ENCODE measurements around the gene DKK2.

DNA sequence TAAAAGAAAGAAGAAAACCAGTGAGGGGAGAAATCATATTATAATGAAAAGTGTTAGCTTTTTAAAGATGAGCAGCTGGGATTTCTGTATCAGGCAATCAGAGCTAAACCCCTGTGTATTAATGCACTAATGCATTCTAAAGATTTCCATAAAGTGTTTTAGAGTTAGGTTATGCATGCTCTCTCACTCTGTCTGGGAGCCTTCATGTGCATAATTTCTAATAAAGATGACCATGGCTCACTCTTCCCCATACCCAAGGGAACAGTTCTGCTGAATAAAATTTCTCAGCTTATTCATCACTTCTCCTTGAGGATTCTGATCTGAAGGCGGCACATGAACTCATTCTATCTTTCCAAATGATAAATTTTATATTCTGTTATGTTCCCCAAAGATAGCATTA lies 129.4 kb downstream of the DKK2 start:
- TF ChIP-seq, protein P1, sequence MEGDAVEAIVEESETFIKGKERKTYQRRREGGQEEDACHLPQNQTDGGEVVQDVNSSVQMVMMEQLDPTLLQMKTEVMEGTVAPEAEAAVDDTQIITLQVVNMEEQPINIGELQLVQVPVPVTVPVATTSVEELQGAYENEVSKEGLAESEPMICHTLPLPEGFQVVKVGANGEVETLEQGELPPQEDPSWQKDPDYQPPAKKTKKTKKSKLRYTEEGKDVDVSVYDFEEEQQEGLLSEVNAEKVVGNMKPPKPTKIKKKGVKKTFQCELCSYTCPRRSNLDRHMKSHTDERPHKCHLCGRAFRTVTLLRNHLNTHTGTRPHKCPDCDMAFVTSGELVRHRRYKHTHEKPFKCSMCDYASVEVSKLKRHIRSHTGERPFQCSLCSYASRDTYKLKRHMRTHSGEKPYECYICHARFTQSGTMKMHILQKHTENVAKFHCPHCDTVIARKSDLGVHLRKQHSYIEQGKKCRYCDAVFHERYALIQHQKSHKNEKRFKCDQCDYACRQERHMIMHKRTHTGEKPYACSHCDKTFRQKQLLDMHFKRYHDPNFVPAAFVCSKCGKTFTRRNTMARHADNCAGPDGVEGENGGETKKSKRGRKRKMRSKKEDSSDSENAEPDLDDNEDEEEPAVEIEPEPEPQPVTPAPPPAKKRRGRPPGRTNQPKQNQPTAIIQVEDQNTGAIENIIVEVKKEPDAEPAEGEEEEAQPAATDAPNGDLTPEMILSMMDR (IDR thresholded peaks at IDR 0.05; ENCODE audit: insufficient read depth, low read length) = no peak
- TF ChIP-seq POLR2AphosphoS5 (IDR thresholded peaks at IDR 0.05; ENCODE audit: low read depth) = no peak
- TF ChIP-seq, protein P2, sequence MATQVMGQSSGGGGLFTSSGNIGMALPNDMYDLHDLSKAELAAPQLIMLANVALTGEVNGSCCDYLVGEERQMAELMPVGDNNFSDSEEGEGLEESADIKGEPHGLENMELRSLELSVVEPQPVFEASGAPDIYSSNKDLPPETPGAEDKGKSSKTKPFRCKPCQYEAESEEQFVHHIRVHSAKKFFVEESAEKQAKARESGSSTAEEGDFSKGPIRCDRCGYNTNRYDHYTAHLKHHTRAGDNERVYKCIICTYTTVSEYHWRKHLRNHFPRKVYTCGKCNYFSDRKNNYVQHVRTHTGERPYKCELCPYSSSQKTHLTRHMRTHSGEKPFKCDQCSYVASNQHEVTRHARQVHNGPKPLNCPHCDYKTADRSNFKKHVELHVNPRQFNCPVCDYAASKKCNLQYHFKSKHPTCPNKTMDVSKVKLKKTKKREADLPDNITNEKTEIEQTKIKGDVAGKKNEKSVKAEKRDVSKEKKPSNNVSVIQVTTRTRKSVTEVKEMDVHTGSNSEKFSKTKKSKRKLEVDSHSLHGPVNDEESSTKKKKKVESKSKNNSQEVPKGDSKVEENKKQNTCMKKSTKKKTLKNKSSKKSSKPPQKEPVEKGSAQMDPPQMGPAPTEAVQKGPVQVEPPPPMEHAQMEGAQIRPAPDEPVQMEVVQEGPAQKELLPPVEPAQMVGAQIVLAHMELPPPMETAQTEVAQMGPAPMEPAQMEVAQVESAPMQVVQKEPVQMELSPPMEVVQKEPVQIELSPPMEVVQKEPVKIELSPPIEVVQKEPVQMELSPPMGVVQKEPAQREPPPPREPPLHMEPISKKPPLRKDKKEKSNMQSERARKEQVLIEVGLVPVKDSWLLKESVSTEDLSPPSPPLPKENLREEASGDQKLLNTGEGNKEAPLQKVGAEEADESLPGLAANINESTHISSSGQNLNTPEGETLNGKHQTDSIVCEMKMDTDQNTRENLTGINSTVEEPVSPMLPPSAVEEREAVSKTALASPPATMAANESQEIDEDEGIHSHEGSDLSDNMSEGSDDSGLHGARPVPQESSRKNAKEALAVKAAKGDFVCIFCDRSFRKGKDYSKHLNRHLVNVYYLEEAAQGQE (IDR thresholded peaks at IDR 0.05; ENCODE audit: insufficient replicate concordance, low read depth) = no peak
- TF ChIP-seq GABPA (IDR thresholded peaks at IDR 0.05; ENCODE audit: low read depth) = no peak
- TF ChIP-seq SPI1 (IDR thresholded peaks at IDR 0.05; ENCODE audit: borderline replicate concordance, low read depth) = no peak
